ENCODE results near the gene RPTOR. TPM values are rescaled to one million over a fixed set of nuclear protein-coding genes. Genes with fewer than 3 reads are reported as not detected.

RPTOR gene
- total and polyA plus RNA-seq, 2 donors (not counting 3 experiments of a cell fraction or from before 2014, with no cell fraction given): 10.7 to 41.8 TPM

- H3K9ac ChIP-seq (replicated peaks; ENCODE audit: extremely low read depth, insufficient read depth, low read length): no peak overlapping the region
- no peak for TF ChIP-seq POLR2A (IDR thresholded peaks at IDR 0.05; ENCODE audit: low read depth, low read length)
- no peak for TF ChIP-seq MAX (IDR thresholded peaks at IDR 0.05; ENCODE audit: insufficient read depth, insufficient read length)
- TF ChIP-seq FOS (IDR thresholded peaks at IDR 0.05; ENCODE audit: borderline replicate concordance, insufficient read depth, low read length): no peak
- TF ChIP-seq JUN (IDR thresholded peaks at IDR 0.05; ENCODE audit: borderline replicate concordance, insufficient read depth, insufficient read length, low read depth): no peak
- TF ChIP-seq MYC (IDR thresholded peaks at IDR 0.05; ENCODE audit: low read depth, low read length): no peak
- no peak for TF ChIP-seq POLR2AphosphoS5 (IDR thresholded peaks at IDR 0.05; ENCODE audit: insufficient read depth, low read depth, low read length)
- TF ChIP-seq GATA2 (IDR thresholded peaks at IDR 0.05; ENCODE audit: insufficient read depth, insufficient read length, low read depth, low read length): no peak
- TF ChIP-seq EZH2 (IDR thresholded peaks at IDR 0.05; ENCODE audit: borderline replicate concordance, low read depth, low read length, severe bottlenecking): no peak
- TF ChIP-seq CTCF (IDR thresholded peaks at IDR 0.05; ENCODE audit: extremely low read depth in 1 of 2, insufficient read depth in 1 of 2, low read depth in 1 of 2, low read length in 2 of 2): no peak
- no peak overlapping the region for H3K4me3 ChIP-seq (replicated peaks in 1 of 3; ENCODE audit: insufficient read depth in 1 of 3, low read depth in 1 of 3, low read length in 3 of 3)
- H4K20me1 ChIP-seq (replicated peaks; ENCODE audit: control insufficient read depth, extremely low read depth, insufficient read depth, low read length): no peaks in the 10 kb centered on the region
- H3K4me1 ChIP-seq (ENCODE audit: control insufficient read depth, extremely low read depth, insufficient read depth, low read length): peaks cover 6% of the 10 kb centered on the region
- DNase-seq (ENCODE audit: low read depth, low spot score) (no peak), FAIRE-seq (no peak)
- dilution Hi-C loops (cut with MboI; ENCODE audit: extremely low pct_ligation_motif_present, low sequenced_read_pairs): no loop called here
- no TSS peak for BruUV-seq (replicated peaks)
- H3K9me3 ChIP-seq (replicated peaks; ENCODE audit: control insufficient read depth, insufficient read depth, low read length): no peaks in the 10 kb centered on the region
- no peak overlapping the region for H3K27ac ChIP-seq (ENCODE audit: insufficient read depth, low read depth, low read length)
- H3K36me3 ChIP-seq (ENCODE audit: control insufficient read depth in 2 of 2, extremely low read depth in 1 of 2, insufficient read depth in 2 of 2, low read length in 2 of 2): no peaks in the 10 kb centered on the region
- H3K4me2 ChIP-seq (ENCODE audit: insufficient read depth, low read length): no peak overlapping the region
- ChIA-PET POLR2A (no interaction called here), CTCF (no interaction called here)
- no peak overlapping the region for H2AFZ ChIP-seq (ENCODE audit: low read depth, low read length)
- peaks cover 46% of the 10 kb centered on the region for H3K79me2 ChIP-seq (ENCODE audit: control insufficient read depth, insufficient read depth, low read length)
- no peaks in the 10 kb centered on the region for H3K27me3 ChIP-seq (ENCODE audit: control insufficient read depth in 2 of 2, insufficient read depth in 2 of 2, low read length in 2 of 2)
- no peaks in the 10 kb centered on the region for H3K9me1 ChIP-seq (replicated peaks; ENCODE audit: control insufficient read depth, extremely low read depth, insufficient read depth, low read length)
- intact Hi-C loops (cut with micrococcal nuclease): no loop called here
These were observed 54.3 kb downstream of the RPTOR start for GRCh38 chr17:80598813-80599545.

Data from endothelial cell of umbilical vein (primary cell).